Measurements from ENCODE around the gene KCNH3.

Gene KCNH3

DNA sequence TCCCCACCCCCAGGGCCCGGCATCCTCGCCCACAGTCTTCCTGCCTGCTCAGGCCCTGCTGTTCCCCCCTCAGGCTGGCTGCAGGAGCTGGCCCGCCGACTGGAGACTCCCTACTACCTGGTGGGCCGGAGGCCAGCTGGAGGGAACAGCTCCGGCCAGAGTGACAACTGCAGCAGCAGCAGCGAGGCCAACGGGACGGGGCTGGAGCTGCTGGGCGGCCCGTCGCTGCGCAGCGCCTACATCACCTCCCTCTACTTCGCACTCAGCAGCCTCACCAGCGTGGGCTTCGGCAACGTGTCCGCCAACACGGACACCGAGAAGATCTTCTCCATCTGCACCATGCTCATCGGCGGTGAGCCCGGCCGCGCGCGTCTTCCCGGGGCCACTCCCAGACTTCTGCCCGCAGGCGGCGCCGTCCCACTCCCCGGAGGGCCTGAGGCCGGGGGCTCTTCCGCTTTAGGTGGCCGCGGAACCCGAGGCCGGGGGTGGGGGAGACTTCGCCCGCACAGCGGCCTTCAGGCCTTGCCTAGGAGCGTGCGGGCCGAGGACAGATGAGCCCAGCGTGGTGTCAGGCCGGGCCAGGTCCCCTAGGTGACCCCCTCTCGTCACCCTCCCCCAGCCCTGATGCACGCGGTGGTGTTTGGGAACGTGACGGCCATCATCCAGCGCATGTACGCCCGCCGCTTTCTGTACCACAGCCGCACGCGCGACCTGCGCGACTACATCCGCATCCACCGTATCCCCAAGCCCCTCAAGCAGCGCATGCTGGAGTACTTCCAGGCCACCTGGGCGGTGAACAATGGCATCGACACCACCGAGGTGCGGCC is 10.2 kb downstream of the KCNH3 start:
- no peak overlapping the region for H3K27ac ChIP-seq
- TF ChIP-seq, protein P1, sequence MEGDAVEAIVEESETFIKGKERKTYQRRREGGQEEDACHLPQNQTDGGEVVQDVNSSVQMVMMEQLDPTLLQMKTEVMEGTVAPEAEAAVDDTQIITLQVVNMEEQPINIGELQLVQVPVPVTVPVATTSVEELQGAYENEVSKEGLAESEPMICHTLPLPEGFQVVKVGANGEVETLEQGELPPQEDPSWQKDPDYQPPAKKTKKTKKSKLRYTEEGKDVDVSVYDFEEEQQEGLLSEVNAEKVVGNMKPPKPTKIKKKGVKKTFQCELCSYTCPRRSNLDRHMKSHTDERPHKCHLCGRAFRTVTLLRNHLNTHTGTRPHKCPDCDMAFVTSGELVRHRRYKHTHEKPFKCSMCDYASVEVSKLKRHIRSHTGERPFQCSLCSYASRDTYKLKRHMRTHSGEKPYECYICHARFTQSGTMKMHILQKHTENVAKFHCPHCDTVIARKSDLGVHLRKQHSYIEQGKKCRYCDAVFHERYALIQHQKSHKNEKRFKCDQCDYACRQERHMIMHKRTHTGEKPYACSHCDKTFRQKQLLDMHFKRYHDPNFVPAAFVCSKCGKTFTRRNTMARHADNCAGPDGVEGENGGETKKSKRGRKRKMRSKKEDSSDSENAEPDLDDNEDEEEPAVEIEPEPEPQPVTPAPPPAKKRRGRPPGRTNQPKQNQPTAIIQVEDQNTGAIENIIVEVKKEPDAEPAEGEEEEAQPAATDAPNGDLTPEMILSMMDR (conservative IDR thresholded peaks at IDR 0.05), result peak; percentile 35

DNA sequence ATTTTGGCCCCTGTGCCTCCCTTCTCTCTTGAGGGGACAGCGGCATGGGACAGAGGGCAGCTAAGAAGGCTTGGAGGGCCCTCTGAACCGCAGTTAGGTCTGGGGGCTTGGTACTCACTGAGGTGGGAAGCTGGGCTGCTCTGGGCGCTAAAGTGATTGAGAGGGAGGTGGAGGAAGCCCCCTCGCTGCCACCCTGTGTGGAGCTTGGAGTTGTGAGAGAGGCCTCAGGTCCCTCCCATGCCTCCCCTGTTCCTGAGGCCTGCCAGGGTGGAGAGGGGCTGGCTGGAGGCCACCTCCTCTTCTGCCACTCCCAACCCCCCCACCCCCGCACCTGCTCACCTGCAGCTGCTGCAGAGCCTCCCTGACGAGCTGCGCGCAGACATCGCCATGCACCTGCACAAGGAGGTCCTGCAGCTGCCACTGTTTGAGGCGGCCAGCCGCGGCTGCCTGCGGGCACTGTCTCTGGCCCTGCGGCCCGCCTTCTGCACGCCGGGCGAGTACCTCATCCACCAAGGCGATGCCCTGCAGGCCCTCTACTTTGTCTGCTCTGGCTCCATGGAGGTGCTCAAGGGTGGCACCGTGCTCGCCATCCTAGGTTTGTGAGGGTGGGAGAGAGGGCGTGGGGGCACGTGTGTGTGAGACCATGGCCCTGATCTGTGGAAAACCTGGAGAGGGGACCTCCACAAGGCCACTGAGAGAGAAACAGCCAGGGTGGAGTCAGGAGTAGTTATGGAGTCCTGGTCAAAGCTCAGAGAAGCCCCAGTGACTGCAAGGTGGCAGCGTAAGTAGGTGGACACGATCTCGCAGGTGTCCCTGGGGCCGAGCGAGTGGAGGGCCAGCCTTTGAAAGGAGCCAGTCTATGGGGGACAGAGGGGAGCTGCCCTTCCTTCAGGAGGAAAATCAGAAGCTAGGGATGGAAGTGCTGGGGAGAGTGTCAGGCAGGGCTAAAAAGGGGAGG is 11.2 kb downstream of the KCNH3 start:
- no peak overlapping the region for H3K27ac ChIP-seq
- TF ChIP-seq, protein P1 (conservative IDR thresholded peaks at IDR 0.05), result no peak

DNA sequence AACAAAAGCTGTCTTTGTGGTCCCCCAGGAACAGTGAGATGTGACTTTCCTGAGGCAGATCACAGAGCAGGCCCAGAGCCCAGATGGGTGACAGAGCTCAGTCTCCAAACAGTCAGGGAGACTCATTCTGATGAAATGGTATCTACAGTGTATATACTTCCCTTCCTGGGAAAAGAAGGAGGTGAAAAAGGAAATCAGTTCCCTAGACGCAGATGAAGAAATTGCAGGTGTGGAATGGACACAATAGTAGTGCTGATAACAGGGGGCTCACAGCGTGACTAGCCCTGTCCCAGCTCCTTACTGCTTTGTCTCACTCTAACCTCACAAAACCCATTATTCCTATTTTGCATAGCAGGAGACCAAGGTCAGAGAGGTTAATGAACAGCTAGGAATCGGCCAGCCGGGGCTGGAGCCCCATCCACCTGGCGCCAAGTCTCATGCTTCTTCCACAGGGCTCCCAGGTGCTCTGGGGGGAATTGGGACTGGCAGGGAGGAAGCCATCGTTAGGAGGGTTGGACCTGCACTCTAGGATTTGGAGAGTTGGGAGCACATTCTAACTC is 11.9 kb downstream of the KCNH3 start:
- no peak overlapping the region for H3K27ac ChIP-seq
- TF ChIP-seq, protein P1 (conservative IDR thresholded peaks at IDR 0.05), result no peak

DNA sequence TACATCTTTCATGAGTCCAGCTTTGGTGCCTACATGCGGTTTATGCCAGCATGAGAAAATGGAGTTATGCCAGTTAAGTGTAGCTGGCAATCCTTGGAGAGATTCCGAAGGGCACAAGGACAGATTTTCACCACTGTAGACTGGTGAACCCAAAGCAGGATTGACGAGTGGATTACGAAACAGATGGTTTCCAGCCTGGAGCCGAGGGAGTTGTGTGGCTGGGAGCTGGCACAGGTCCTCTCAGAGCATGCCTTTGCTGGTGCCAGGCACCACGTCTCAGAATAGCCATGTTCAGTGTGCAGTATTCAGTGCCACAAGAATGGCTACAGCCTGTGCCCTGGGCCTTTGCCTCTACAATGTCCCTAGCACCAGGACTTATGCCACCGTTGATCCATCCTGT is 13.2 kb downstream of the KCNH3 start:
- TF ChIP-seq, protein P1 (conservative IDR thresholded peaks at IDR 0.05), result no peak
- no peak overlapping the region for H3K27ac ChIP-seq

DNA sequence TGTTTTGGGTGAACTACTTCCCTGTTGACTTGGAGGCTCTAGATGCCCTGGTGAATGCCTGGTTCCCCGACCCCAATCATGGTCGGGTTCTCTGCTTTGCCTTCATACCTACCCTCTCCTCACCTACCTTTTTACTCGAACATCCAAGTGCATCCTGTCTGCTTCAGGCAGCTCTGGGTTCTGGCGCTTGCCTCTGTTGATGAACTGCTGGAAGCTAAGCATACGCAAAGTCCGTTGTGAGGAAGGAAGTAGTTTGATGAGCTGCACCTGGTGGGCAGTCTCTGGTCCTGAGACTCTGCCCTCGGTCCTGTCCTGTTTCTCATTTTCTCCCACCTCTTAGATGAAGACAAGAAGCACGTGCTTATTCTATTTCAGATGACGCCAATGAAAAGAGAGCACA is 13.6 kb downstream of the KCNH3 start:
- TF ChIP-seq, protein P1 (conservative IDR thresholded peaks at IDR 0.05), result no peak
- H3K27ac ChIP-seq, result no peak overlapping the region

DNA sequence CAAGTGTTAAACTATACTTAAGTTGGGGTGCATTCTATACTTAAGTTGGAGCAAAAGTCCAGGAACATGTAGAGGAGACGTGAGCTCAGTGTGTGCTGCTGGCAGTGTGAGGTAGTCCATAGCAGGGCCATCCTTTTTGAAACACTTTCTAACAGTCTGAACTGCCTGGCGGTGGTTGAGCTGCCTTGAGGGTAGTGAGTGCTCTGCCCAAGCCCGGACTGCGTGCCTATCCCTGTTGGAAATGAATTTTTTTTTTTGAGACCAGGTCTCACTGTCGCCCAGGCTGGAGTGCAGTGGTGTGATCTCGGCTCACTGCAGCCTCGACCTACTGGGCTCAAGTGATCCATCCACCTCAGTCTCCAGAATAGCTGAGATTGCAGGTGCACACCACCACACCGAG is 14.1 kb downstream of the KCNH3 start:
- TF ChIP-seq, protein P1 (conservative IDR thresholded peaks at IDR 0.05), result no peak
- H3K27ac ChIP-seq, result no peak overlapping the region
